ENCODE data around the gene TBX3.

TBX3 gene

DNA sequence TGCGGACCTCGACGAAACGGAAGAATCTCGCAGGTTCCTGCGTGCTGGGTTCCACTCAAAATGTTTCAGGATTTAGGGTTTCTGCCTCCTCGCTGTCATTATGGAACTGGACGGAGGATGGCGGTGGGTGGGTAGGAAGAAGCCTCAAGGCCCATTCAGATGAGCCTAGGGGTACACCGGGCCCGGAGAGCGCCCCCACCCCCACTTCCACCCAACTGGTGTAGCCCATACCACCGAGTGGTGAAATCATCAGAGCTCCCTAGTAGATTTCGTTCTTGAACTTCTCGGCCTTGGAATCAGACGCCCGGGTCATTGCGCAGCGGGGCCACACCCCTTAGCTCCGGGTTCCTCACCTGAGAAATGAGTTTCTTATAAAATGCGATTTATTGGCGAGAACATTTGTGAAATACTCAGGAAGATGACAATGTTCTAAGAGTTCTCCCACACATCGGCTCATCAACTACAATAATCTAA is 13.3 kb upstream of the TBX3 start:
- in situ Hi-C loops (cut with HindIII; ENCODE audit: low sequenced_read_pairs), result no loop called here

DNA sequence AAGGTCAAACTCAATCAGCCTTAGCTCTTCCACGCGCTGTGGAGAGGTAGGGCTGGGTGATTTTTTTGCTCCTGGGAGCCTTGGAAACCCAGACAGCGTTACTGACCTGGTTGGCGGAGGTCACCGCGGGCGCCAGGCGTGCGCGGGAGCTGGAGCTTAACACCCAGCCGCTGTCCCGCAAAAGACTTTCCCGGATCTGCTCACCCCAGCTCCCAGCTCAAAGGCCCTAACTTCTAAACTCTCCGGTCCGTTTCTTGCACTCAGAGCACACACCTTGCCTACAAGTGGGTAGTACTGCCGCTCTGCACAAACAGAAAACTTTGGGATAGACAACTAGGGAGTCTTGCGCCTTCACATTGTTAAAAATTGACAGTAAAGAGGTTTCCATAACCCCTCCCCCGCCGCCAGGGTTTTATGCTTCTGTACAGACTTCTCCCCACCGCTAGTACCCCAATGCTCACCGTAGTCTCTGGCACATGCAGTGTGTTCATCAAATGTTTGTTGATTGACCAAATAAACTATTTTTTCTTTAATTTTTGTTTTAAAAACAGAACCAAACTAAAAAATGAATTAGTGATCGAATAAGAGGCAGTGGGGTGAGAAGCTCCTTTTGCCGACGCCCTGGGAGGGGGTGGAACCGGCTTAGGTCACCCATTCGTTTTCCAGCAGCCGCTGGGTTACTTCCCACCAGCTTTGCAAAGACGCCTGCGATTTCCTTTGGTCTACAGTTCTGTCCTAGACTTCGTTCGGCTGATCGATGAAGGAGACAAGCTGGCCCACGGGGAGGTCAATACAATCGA is 12.7 kb upstream of the TBX3 start:
- in situ Hi-C loops (cut with HindIII; ENCODE audit: low sequenced_read_pairs), result no loop called here

DNA sequence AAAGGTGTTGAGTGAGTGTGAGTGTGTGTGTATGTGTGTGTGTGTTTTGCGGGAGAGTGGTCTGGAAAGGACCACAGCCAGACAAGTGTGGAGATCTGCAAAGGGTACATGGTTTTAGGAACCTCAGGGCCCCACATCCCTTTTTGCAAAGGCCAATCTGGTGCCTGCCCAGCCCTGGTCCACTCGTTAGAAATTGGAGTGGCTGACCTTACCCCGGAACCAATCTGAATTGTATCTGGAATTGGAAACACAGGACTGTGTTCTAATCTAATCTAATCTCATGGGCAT is 11.3 kb upstream of the TBX3 start:
- in situ Hi-C loops (cut with HindIII; ENCODE audit: low sequenced_read_pairs), result no loop called here

DNA sequence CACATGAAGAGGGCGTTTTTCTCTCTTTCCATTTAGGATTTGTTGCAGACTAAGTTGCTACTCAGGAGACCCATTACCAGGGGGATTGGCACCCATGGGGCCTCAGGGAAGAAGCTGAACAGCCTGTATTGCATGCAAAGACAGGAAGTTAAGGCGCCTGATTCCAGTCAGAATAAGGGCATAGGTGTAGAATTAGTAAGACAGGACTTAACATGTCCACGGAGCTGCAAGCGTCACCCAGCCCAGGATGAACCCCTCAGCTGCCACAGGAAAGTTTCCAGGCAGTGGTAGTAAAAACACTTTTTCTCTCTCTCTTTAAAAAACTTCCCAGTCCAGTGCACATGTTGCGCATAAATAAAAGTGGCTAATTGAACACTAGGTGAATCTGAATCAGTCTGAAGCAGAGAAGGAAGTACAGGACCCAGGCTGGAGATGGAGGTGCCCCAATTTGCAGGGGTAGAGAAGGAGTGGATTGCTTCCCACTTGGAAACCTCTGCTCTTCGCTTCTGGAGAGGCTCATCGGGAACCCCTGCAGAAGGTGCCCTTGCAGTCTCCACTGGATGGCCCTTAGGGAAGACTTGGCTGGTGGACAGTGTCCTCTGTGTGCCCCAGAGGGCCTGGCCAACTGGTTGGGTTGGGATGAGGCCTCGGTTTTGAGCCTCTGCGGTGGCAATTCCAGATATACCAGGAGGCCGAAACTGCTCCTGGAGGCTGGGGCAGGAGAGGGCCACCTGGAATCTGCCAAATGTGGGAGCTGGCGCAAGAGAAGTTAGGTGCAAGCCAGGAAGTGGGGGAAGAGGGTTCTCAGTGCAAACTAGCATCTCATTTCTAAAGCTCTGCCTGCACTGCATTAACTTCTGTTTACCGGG is 10.7 kb upstream of the TBX3 start:
- in situ Hi-C loops (cut with HindIII; ENCODE audit: low sequenced_read_pairs), result no loop called here

DNA sequence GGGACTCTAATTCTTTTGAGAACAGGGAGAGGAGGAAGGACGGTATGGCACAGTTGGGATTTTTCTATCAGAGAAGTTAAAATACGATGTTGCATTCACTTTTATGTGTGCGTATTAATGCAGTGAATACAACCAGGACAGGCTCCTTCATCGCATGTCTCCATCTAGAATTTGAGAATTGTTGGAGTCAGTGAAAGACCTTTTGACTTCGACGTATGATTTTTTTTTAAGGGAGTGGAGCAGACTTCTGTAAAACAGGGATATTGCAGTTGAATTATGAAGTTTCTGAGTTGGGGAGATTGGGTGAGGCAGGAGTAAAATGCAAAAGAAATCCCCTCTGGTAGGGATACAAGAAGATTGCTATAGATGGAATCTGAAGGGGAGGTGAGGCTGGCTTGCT is 9.6 kb upstream of the TBX3 start:
- in situ Hi-C loops (cut with HindIII; ENCODE audit: low sequenced_read_pairs), result no loop called here

DNA sequence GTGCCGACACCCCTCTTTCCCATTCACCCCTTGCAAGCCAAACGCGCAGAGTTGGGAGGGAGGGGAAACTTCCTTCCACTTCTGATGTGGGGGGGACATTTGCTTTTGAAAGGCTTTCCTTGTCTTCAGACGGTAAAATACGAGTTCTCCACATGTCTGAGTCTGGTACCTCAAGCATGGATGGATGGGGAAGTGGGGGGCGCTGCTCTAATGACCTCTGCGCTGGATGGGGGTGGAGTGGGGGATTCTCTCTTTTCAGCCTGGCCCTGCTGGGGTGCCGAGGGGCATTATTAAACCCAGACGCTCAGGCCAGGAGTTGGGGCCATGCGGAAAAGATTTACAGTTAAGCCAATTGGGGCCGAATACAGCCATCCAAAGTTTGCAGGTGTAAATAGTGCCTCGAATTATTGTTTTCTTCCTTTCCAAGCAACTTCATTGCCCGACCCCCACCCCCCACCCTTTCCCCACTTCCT is 9.1 kb upstream of the TBX3 start:
- in situ Hi-C loops (cut with HindIII; ENCODE audit: low sequenced_read_pairs), result no loop called here

DNA sequence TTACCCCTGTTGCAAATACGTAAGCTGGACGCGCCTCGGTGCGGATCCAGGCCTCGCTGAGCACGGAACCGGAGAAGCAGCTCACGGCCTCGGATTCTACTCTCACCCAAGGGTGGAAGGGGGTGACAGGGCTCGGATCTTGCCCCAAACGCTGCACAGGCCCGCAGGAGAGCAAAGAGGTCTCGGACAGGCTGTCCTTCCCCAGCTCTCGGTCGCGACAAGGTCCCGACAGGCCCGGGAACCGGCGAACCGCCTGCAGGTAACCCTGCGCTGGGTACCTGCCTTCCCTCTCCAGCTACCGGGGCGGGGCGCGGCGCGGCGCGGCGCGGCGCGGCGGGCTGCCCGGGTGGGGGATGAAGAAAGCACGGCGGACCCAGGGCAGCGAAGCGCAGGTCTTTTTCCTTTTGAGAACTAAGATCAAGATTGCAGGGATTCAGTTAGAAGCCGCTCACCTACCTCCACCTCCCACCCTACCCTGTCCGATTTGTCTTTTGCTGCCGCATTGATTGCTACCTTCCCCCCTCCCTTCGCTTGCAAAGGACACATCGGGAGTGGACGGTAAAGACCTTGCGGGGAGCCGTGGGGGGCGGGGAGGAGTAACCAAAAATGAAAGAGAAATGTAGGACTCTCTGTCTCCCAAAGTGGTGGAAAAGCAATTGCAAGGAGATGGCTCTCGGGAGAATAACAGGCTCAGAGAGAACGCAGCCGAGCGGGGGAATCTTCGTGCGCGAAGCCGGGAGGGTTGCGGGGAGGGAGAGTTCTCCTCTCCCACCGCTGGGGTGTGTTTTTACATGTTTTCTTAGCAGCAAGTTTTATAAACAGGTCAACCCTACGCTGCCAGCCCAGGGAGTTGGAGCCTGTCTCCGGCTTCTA is 8.4 kb upstream of the TBX3 start:
- in situ Hi-C loops (cut with HindIII; ENCODE audit: low sequenced_read_pairs), result no loop called here

DNA sequence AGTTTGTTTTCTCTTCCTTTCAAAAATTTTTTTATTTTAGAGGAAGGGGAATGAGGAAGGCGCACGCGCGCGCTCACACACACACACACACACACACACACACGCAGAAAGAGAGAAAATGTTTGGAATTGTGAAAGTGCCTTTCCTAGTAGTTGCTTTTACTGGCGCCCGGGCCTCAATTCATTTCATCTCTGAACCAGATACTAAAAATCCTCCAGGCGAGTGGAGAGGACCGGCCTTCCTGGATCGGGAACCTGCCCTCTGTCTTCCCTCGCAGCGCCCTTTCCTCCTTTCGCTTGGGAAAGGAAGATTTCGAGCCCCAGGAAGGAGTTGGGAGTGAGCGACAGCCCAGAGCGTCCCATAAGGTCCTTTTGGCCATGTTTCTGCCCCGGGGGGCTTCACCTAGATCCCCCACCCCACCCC is 7.8 kb upstream of the TBX3 start:
- in situ Hi-C loops (cut with HindIII; ENCODE audit: low sequenced_read_pairs), result no loop called here

DNA sequence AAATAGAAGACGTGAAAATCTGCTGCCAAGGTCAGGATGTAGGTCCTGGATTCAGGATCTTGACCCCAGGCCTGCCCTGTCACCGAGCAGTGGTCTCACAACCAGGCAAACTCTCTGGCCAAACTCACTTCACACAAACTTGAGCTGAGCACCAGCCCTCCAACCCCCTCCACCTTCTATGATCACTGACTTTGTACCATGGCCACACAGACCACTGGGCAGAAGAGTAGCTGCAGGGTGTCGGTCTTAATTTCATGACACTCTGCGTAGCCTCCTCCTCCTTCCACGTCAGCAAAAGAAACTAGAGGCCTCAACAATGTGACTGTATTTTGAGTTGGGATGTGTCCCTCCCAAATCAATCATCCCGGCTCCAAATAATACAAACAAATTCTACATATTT is 7.2 kb upstream of the TBX3 start:
- in situ Hi-C loops (cut with HindIII; ENCODE audit: low sequenced_read_pairs), result no loop called here

DNA sequence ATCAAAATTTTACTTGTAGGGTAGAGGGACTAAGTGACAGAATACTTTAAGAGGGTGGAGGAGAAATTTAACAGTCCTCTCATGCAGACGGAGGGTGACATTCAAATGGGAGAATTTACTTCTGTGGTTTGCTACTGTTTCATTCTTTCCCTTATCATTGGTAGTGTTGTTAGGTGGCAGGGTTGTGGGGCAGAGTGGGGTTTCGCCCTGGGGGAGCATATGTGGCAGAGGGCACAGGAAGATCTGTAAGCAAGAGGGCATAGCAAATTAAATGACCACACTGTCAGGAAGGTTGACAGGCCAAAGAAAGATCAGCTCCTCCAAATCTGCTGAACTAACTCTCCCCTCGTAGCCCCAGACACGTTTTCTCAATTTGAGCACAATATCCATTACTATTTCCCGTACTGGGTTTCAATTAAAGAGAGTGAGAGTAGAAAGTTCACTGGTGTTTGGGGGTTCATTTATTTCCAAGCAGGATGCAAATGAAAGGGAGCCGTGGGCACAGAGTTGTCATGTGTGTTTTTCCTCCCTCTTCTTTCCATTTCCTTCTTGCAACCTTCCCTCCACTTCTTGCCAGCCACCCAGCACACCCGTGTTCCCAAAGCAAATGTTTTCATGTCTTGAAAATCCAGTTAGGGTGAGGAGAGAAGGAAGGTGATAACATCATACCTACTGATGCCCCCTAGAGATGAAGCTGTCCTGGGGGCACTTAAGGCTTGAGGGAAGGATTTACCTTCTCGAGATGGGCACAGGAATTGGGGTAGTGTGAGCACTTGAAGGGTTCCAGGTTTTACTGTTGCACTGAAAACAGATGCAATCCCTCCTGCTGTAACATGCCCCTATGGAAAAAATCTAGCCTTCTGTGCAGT is 6.5 kb upstream of the TBX3 start:
- in situ Hi-C loops (cut with HindIII; ENCODE audit: low sequenced_read_pairs), result no loop called here

DNA sequence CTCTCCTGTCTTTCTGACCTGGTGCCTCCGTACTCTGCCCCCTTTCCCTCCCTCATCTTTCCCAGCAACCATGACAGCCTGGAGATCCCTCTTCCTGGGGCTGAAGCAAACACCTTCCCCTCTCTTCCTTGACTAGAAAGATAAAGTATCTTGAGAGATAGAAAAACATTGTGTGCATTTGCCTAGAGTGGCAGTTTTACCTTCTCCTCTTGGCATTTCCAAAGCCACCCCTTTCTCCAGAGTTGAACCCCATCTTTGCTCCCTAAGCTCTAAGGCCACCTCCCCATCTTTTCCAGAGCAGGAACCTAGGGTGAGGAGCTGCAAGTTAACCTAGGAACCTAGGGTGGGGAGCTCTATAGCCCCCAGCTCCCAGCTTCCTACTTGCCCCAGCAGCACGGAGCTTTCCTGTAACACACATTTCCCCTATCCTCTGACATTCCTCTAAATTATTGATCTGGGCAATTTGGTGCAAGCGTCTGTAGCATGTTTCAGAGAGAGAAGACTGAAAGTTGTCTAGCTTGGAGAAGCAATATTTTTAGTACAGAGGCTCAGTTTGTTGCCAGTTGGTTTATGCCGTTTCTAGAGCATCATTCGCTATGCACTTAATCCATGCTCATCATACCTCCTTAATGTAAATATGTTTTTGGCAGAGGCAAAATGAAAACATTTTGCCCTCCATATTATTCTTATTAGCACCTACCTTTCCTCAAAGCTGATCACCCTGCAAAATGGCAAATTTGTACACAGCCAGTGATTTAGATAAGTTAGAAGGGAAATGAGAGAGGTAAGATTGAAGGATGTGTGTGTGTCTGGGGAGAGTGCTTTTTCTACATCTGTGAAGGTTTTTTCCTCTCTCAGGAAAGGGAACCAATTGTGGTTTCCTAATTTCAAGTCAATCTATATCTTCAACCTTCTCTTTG is 5.4 kb upstream of the TBX3 start:
- in situ Hi-C loops (cut with HindIII; ENCODE audit: low sequenced_read_pairs), result no loop called here

DNA sequence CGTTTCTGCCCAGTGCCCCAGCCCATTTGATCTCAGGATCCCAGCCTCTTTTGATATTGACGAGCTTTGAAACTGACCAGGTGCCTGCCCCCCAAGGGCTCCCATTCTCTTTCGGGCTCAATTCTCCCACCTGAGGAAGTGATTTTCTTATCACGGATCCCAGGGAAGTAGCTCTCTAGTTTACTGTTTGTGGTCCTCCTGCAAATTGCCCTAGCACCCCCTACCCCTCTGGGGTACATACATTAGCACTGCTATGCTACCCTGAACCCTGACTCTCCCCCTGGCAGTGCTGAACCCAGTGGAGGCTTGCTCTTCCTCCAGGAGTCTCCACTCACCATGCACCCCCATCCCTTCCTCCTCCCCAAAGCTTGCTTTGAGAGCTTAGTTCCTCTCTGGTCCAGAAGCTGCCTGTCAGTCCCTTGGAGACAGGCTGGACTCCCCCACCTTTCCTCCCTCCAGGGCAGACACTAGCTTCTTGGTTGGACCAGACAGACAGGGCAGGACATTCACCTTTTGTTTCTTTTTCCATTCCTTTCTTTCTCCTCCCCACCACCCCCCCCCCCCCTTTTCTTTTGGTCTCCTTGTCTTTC is 4.4 kb upstream of the TBX3 start:
- in situ Hi-C loops (cut with HindIII; ENCODE audit: low sequenced_read_pairs), result no loop called here

DNA sequence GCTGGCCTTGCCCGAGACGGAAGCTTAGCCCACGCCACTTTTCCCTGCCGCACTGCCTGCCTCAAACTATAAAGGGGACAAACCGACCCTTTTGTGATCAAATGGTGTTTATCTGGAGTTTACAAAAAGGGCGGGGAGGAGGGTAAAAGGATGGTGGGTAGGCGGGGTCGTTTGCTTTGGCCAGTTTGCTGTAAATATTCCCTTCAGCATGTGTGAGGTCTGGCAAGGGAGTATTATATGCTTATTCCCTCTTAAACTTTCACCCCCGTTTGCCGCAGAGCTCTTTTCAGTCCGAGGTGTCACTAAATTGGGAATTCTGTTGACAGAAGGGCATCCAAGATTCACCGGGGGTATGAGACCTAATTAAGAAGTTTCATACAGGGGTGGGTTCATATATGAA is 3.8 kb upstream of the TBX3 start:
- in situ Hi-C loops (cut with HindIII; ENCODE audit: low sequenced_read_pairs), result no loop called here

DNA sequence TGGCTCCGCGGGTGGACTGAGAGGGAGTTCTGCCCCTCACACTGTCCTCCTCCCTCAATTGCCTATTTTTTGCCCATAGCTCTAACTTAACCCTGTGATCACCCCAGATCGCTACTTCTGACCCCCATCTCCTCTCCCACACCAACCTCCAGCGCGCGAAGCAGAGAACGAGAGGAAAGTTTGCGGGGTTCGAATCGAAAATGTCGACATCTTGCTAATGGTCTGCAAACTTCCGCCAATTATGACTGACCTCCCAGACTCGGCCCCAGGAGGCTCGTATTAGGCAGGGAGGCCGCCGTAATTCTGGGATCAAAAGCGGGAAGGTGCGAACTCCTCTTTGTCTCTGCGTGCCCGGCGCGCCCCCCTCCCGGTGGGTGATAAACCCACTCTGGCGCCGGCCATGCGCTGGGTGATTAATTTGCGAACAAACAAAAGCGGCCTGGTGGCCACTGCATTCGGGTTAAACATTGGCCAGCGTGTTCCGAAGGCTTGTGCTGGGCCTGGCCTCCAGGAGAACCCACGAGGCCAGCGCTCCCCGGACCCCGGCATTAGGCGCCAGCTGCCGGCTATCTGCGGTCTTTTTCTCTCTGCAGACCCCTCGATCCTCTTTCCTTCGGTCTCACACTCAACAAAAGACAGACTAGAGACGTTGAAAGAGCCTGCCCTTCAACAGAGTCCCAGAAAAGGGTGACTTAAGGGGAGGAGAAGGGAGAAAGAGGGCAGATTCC is 3.0 kb upstream of the TBX3 start:
- in situ Hi-C loops (cut with HindIII; ENCODE audit: low sequenced_read_pairs), result no loop called here

DNA sequence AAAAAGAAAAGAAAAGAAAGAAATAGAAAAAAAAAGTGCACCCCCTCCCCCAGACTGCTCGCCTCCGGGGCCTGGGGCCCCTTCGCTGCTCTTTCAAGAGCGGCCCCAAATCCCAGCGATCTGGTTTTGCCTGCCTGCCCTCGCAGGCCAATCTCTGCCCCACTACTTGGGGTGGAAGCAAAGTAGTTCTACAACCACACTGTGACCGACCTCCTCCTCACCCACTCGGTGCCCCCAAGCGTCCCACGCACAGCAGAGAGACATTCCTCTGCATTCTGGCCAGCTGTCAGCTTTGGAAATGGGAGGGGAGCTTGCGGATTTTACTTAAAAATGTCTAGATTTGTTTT is 2.4 kb upstream of the TBX3 start:
- in situ Hi-C loops (cut with HindIII; ENCODE audit: low sequenced_read_pairs), result no loop called here

DNA sequence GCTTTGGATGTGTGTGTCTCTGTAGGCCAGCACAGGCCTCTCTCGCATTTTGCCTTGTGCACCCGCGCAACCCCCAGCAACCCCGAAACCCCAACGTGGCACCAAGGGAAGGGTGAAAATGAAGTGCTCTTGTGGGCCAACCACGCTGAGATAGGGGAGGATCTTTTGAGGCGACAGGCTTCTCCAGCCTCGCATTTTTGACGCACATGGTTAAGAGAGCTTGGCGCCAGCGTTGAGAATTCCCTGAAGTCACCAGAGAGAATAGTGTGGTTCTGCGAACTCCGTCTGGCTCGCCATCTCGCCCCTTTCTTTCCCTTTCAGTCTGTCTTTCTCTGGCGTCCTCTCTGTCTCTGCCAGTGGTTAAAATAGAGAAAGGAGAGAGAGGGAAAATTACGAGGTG is 1.9 kb upstream of the TBX3 start:
- in situ Hi-C loops (cut with HindIII; ENCODE audit: low sequenced_read_pairs), result no loop called here

DNA sequence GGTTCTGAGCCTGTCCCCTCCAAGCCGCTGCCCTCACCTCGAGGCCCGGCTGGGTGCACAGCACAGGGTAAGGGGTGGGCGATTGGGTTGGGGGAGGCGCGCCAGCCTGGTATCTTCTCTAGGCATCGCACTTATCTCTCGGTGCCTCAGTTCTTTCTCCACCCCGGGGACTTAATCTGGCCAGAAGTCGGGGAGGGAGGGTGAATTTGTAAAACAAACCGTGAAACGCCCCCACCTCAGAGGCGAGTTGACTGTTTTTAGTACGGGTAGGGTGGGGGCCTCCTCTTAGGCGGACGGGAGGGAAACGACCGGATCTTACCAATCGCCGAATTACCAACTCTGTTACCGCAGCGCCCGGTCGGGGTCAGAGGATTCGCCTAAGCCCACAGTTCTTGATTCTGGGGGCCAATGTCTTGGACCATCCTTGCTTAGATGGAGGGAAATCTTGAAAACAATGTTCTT is 1.4 kb upstream of the TBX3 start:
- in situ Hi-C loops (cut with HindIII; ENCODE audit: low sequenced_read_pairs), result no loop called here

DNA sequence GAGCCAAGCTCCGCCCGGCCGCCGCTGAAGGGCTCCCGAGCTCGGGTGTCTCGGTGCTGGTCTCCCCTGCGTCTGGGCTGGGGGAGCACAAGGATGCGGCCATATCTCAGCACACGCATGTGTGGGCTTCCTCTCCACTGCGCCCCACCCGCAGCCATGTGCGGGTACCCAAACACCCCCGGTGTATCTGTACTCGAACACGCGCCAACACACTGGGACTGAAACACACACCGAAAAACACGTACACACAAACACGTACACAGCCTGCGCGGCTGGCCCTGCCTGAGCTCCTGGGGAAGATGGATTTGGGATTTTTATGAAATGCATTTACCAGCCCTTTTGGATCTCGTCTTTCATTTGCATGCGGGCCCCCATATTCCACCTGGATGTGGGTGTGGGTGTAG is 897 bp upstream of the TBX3 start:
- in situ Hi-C loops (cut with HindIII; ENCODE audit: low sequenced_read_pairs), result no loop called here

Measured in DLD1 (cell line).